Superior temporal gyrus (tissue), 1 donor: Measurements from ENCODE around the gene PDE3A.
"Not testable (repeated sequence)": the region's sequence is repeated elsewhere in the genome, so short reads cannot be mapped to it uniquely, and the experiment has no call there.

ENCODE experiments used
- DNase-seq: peaks from one replicate; pipeline ENCODE4 v3.0.0-alpha.2; 2016; ENCODE audit errors: extremely low spot score

PDE3A gene

DNA sequence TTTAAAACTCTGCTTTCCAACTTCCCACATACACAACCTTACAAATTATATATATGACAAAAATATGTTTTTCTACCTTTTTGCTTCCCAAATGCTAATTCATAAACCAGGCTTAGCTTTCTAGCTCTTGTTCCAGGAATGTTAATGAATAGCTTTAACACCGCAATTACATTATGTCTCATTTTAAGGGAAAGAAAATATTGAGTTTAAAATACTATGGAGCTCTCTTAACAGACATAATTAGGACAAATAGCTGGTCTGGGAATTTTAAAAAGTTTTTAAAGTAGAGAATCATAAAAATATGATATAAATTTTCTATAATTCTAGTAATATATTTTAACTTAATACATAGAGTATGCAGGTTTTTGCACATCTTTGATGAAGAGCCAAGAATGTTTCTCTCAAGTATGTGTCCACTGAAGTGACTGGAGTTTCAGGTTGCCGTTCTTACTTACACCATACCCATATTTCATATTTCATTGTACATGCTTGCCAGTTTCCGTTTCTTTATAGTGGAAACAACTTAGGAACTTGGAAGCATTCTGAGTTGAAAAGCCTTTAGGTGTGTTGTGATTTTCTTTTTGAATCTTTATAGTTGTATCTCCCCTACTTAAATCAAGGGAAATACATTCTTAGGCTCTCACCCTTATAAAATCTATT lies 236.2 kb downstream of the PDE3A start:
- no peak for DNase-seq

DNA sequence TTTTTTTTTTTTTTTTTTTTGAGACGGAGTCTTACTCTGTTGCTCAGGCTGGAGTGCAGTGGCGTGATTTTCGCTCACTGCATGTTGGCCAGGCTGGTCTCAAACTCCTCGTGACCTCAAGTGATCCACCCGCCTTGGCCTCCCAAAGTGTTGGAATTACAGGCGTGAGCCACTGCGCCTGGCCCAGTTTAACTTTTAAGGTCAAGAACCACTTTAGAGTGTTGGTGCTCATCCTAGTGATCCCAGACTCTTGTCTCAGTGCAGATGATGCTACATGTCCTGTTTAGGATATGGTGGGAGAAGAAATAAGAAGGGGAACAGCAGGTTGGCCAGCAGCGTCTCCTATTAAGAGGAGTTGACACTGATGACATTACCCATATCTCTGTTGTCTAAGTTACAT lies 246.7 kb downstream of the PDE3A start:
- DNase-seq = not testable (repeated sequence)

DNA sequence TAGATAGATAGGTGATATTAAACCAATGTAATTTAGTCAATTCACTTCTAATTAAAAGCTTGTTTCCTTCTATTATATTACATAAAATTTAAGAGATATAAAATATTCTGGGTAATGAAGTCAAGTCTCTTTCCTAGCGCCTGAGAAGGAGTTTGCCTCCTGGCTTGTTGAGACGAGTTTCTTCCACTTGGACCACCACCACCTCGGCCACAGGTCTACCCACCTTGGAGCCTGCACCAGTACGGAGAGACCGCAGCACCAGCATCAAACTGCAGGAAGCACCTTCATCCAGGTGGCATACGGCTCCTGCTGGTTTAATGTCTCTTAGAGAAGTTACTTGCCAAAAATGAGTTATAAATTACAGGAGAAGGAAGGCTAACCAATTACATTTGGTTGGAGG lies 247.8 kb downstream of the PDE3A start:
- DNase-seq = no peak

DNA sequence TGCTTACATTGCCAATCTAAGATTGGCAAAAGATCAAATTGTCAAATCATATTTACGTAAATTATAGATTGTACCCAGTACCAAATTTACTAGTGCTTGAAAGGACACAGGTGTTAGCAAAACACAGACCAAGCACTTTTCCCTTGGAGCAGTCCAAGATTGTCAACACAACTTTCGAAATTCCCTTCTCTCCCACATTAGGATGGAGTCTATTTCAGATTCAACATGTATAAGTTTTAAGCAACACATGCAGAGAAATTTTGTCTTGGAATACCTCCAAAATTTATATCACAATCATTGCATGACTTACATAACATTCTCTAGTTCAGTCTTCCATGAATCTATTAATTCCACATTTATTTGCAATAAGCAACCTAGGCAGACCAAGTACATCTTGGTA lies 251.9 kb downstream of the PDE3A start:
- no peak for DNase-seq

DNA sequence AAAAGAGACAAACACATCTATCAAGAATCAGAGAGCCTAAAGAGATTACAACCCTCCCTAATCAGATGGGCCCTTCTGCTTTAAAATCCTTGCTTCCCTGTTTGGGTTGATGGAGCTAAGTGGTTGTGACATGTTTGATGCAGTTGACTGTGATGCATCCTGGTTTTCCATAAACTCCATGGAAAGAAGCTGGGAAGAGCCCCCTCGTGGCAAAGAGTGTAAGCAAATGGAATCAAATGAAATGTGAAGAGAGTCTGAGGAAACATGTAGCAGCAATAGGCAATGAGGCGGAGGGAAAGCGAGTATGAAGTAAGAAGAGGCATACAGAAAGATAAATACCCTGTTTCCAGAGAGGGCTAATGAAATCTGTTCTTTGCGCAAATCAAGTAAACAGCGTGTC lies 256.4 kb downstream of the PDE3A start:
- no peak for DNase-seq

DNA sequence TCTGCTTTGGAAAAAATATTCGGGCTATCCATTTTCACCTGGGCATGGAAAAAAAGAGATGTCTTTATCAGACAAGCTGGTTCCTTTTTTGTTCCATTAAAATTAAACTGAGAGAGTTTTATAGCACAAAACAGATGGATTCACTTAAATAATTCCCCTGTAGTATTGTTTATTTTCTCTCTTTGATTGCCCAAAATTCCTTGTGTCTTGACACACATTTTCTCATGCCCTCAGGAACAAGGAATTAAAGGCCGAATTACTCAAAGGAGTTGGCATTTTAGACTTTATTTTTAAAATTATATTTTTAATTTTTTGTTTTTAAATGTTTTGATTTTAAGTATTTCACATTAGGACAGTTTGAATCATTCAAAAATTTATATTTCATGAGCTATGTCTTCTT lies 257.2 kb downstream of the PDE3A start:
- no peak for DNase-seq

DNA sequence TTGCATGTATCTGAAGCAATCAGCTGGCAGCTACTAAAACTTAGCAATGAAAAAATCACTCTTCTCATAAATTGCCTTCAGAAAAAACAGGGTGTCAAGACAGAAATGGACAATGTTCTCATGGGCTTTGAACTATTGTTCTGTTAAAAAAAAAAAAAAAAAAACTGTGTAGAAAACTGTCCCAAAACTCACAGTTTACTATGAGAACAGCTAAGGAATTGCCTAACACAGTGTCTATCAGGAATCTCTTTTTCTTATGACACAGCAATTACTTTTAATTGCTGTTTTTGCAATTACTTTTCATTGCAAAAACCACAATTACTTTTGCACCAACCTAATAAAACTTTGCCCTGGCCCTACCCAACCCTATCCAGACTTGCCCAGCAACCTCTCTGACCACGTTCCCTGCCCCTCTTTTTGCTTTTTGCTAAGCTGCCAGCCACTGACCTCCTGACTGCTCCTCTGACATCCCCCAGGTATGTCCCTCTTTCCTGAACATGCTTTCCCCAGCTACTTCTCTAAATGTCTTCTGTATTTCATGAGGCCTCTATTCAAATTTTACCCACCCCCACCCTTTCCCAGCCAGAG lies 258.8 kb downstream of the PDE3A start:
- no peak for DNase-seq

DNA sequence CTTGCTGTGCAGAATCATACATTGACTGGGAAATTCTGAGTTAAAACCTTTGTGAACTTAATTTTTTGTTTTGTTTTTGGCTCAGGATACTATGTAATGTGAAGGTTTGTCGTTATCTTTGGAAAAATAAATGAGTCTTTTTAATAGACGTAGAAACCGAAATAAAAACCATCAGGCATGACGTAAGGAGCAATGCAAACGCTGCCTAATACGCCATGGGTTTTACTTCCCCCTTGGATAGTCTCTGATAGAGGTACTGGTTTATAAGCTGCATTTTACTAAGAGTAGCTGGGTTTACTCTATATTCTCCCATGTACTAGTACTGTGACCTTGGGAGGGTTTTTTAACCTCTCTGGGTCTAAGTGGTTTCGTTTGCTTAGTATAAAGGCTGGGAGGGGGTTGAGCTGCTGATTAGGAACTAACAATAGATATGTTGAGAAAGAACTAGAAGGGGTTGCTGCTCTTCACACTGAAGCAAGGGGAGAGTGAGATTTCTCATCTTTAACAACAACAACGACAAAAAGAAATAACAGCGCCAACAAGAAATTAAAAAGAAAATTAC lies 260.0 kb downstream of the PDE3A start:
- no peak for DNase-seq

DNA sequence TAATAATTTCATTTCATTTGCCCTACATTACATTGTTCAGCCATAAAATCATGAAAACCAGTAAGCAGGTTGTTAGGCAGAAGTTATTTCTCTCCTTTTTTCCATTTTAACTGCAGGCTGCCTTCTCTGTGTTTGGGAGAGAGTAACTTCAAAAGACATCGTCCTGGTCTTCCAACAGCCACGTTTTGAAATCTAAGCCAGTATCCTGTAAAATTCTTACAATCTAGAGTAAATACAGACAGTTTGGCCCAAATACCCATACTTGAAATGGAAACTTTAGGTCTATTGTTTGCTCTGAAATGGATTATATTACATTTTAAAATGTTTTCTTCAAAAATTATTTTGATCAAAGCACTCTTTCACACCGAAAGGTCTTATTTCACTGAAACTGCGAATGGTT lies 260.7 kb downstream of the PDE3A start:
- no peak for DNase-seq

DNA sequence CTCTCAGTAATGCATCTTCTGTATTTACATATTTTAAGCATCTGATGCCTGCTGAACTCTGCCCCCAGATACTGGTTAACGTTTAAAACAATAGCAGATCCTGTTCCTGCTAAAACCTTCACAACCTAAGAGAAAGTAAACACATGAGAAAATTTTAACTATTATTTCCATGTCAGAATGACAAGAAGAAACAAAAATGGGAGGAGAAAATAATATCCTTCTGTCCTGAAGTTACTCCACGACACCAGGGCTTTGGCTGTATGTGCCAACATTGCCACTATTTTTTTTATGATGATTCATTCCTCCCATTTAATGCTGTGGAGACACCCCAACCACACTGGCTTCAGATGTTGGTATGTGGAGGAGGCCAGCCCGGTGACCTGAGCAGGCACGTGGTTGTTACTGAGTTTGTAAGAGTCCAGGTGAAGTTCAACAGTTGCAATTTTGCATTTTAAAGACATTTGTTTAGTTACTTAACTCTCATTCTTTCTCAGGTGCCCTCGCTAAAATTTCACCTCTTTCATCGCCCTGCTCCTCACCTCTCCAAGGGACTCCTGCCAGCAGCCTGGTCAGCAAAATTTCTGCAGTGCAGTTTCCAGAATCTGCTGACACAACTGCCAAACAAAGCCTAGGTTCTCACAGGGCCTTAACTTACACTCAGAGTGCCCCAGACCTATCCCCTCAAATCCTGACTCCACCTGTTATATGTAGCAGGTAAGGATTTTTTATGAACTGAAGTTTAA lies 261.2 kb downstream of the PDE3A start:
- DNase-seq = no peak

DNA sequence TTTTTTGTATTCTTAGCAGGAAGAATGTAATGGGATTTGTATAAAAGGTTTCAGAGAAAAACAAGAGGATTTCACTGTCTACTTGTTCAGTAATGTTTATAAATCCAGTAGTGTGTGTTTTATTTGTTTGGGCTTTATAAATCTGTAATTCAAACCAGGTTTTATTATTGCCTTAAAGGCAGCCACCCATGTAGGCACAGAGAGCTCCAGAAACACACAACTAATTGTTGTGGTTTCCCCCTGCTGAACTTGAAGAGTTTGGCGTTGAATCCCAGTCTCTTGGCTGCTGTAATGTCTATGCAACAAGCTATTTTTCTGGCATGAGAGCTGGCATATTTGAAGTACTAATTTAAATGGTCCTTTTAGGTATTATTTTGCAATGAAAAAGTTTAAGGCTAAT lies 263.4 kb downstream of the PDE3A start:
- DNase-seq = no peak

DNA sequence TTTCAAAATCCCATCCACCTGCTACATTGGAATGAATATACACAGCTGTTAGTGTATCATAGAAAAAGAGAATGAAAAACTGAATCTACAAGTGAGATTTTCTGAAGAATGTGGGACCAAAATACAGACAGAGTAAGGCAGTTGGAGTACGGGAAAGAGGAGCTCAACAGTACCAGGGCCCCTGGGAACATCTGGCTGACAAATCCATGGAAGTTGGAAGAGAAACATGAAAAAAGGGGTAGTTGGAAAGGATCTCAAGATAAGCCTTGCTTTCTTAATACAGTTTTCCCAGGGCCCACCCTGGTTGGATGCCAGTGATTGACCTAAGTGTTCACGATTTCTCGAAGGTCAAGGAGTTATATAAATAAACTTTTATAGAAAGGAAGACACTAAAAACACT lies 272.8 kb downstream of the PDE3A start:
- no peak for DNase-seq

DNA sequence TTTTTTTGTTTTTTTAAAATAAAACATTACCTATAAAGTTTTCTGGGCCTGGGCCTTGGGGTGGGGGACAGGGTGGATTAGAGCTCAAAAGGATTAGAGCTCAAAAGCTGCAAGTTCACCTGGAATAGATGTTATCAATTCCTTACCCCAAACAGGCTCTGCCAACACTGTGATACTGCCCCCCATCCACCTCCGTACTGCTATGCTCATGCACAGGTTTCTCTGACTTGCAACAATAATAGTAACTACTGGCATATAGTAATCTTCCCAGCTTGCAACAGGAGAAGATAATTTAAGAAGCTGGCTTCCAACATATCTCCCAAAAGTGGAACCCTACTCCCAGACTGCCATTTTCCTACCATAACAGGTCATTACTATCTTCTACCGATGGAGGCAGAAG lies 275.5 kb downstream of the PDE3A start:
- DNase-seq = no peak

DNA sequence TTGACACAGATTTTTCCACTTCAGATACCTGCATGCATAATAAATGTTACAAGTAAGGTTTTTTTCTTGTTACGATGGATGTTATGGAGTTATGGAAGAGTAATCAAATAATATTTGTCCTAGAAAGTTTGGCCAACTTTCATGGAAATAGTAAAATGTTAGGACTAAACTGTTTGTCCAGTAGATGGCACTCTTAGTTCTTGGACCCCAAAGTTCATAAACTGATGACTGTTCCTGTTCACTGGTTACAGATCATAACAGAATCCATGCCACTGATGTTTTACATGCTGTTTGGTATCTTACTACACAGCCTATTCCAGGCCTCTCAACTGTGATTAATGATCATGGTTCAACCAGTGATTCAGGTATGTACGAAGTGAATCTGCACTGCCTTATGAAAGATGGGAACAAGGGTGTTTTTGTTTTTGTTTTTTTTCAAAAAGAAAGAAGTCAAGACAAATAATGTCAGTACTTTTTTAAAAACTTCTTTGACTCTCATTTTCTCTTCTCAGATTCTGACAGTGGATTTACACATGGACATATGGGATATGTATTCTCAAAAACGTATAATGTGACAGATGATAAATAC lies 278.0 kb downstream of the PDE3A start:
- peak; percentile 82 for DNase-seq

DNA sequence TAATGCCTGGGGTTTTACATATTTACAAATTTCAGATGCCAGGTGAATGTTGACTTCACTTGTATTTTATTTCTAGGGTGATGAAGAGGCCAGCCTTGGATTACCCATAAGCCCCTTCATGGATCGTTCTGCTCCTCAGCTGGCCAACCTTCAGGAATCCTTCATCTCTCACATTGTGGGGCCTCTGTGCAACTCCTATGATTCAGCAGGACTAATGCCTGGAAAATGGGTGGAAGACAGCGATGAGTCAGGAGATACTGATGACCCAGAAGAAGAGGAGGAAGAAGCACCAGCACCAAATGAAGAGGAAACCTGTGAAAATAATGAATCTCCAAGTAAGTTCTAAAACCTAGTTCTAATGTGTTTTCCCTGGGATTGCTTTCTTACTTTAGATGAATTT lies 285.5 kb downstream of the PDE3A start:
- no peak for DNase-seq

DNA sequence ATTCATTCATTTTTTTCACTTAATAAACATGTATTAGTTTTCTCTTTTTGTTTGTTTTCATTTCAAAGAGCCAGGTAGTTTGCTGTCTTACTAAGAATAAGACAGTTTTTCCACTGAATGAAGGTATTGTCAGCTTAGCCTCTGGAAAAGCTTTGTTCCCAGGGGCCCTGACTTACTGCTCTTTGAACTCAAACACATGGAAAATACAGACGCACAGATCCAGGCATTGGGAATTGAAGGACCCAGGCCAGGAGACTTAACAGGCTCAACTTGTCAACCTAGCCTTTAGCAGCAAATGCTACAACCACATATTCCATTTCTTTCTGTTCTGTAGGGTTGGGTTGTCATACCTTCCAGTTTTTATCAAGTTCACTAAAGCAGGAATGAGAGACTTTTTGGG lies 288.3 kb downstream of the PDE3A start:
- DNase-seq = no peak

DNA sequence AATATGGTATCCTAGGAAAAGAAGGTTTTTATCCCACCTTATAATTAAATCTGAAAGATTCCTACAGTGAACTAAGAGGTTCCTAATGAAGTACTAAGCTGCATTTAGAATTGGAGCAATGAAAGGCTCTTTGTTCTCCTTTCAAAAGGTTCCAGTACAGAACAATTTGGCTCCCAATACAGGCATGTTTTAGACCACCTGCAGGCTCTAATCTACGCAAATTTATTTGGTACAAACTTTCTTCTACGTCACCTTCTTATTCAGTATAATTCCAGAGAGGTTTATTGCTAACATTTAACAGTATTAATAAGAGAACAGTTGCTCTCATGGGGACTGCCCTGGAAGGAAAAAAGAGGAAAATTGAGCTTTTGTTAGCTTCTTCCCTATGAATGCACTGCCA lies 289.2 kb downstream of the PDE3A start:
- DNase-seq = no peak

DNA sequence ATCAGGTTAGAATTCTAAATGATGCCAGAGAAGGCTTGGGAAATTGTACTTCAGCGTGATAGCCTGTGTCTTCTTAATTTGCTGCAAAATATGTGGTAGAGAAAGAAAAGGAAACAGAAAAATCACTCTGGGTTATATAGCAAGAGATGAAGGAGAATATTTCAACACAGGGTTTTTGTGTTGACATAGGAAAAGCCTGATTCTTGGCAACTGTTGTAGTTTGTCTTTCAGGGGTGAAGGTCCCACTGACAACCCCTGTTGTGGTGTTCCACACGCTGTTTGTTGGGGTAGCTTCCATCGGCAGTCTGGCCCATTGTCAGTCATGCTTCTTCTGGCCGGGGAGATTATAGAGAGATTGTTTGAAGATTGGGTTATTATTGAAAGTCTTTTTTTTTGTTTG lies 313.0 kb downstream of the PDE3A start:
- DNase-seq = no peak

DNA sequence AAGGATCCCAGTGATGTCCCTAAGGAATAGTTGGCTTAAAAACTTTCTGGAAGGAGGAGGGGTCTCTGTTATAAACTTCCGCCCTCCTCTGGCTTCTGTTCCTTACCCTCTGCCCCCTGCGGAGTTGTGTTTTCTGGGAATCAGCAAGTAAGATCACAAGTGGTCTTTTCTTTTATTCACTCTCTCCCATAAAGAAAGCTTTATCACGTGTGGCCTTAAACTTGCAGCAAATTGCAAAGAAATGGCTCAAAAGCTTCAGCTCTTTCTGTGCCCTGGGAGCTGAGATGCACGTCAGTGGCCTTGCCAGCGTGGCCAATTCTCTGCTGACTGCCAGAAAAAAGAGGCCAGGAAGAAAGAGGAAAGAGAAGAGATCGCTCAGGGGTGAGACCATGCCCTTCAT lies 326.9 kb downstream of the PDE3A start, which contains the start of gene SLCO1C1:
TSS of gene SLCO1C1 (plus strand) at position 101 of the 400 bp plus-strand sequence. CDS start 4,245 bp downstream, outside the sequence.
- no peak for DNase-seq

DNA sequence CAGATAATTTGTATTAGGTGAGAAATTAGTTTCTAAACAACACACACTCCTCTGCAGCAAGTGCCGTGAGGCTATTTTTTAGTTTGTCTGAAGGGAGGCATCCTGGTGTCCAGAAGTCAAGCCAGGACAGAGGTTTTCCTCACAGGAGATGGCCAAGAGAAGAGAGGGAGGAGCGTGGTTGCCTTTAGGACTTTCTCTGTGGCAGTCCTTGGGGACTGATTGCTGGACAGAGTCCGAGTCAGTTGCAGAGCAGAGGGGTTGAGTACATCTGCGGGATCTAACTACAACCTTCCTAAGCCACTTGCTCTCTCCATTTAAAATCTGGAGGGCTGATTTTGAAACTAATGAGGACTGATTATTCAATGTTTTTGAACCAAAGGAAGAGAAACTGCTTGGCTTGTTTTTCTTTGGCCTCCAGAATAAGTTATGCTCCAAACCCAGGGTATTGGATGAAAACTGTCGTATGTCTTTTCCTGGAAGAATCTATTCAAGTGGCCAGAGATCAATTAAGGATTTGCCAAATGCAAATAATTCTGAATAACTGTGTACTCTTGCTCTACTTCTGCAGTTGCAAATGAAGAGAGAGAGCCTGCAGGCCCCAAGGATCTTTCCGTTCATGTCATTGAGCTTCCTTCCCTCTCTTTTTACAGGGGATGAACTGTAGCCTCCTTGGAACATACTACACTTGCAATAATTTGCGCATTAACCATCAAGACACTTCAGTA lies 328.0 kb downstream of the PDE3A start:
- DNase-seq = no peak

DNA sequence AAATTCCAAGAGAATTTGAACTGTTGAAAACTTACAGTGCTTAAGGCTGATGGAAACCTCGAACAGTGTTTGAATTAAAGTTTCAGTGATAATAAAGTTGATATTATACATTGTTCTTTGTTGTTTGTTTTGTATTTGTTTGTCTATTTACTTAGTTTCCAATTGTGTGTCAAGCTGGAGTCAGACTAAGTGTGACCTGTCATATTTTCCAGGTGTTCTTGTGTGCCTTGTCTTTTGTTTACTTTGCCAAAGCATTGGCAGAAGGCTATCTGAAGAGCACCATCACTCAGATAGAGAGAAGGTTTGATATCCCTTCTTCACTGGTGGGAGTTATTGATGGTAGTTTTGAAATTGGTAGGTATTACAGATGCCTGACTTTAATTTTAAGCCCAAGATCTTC lies 332.8 kb downstream of the PDE3A start:
- DNase-seq = no peak

DNA sequence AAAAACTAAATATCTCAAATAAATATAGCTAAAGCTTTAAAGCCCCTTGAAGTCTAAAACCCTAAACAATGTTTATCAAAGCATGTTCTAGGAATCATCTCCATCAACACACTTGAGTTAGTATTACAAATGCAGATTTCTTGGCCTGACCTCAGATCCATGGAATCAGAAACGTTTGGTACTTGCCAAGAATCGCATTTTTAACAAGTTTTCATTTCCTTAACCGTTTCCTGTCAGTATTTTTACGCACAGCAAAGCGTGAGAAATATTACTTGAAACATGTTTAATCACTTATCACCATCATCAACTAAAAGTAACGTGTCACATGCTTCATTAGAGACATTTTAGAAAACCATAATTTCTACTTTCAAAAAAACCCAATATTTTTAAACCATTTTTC lies 336.5 kb downstream of the PDE3A start:
- DNase-seq = no peak
